ENCODE results near the gene TPST1. TPM values are rescaled to one million over a fixed set of nuclear protein-coding genes. Genes with fewer than 3 reads are reported as not detected.

Gene TPST1
- total RNA-seq, 1 donor from 2014 or later, result 1.8 TPM

DNA sequence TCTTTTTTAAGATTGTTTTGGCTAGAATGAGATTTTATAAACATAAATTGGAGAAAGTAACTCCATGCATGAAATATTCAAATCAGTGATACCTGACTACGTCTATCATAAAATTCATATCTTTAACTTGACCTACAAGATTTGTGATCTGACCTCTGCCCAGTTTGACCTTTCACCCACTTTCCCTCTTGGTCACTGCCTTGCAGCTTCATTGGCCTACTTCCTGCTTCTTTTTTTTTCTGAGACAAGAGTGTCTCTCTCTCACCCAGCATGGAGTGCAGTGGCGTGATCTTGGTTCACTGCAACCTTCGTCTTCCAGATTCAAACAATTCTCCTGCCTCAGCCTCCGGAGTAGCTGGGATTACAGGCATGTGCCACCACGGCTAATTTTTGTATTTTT is 28.5 kb downstream of the TPST1 start:
- no peak overlapping the region for H3K4me3 Mint-ChIP-seq
- no peaks in the 10 kb centered on the region for H3K27me3 Mint-ChIP-seq (ENCODE audit: insufficient read depth)
- no peak overlapping the region for H3K27ac Mint-ChIP-seq
- H3K36me3 Mint-ChIP-seq (ENCODE audit: low read depth), result no peaks in the 10 kb centered on the region
- intact Hi-C loops (cut with micrococcal nuclease), result no loop called here
- DNase-seq (ENCODE audit: low spot score), result no peak
- H3K9me3 Mint-ChIP-seq, result no peaks in the 10 kb centered on the region
- H3K4me1 Mint-ChIP-seq (ENCODE audit: low read depth), result no peaks in the 10 kb centered on the region

DNA sequence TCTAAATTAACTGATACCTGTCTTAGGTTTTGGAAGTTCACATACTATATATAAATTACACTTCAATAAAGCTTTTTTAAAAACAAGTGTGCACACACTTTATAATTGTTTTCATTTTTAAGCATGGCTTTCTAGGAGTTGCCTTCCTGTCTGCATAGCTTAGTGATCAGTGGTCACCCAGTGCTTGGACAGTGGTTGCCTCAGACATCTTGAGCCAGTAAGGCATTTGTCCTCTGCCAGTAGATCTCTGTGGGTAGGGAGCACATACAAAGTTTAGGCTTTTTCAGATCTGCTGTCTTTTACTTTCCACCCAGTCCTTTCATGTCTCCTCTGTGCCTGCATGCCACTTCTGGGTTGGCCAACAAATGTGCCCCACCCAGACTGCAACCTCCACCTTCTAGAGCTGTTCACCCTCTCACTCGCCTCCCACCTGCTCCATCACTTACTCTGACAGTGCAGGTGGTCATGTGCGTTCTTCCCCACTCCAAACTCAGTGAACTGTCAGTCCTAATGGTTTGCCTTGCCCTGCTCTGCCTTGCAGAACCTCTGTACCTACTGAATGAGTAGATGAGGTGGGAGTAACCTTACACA is 31.7 kb downstream of the TPST1 start:
- no peak for DNase-seq (ENCODE audit: low spot score)
- Mint-ChIP-seq H3K27ac (no peak overlapping the region), H3K36me3 (ENCODE audit: low read depth) (no peaks in the 10 kb centered on the region), H3K27me3 (ENCODE audit: insufficient read depth) (peaks cover 2% of the 10 kb centered on the region), H3K9me3 (no peaks in the 10 kb centered on the region), H3K4me1 (ENCODE audit: low read depth) (no peaks in the 10 kb centered on the region), H3K4me3 (no peak overlapping the region)
- intact Hi-C loops (cut with micrococcal nuclease), result no loop called here

DNA sequence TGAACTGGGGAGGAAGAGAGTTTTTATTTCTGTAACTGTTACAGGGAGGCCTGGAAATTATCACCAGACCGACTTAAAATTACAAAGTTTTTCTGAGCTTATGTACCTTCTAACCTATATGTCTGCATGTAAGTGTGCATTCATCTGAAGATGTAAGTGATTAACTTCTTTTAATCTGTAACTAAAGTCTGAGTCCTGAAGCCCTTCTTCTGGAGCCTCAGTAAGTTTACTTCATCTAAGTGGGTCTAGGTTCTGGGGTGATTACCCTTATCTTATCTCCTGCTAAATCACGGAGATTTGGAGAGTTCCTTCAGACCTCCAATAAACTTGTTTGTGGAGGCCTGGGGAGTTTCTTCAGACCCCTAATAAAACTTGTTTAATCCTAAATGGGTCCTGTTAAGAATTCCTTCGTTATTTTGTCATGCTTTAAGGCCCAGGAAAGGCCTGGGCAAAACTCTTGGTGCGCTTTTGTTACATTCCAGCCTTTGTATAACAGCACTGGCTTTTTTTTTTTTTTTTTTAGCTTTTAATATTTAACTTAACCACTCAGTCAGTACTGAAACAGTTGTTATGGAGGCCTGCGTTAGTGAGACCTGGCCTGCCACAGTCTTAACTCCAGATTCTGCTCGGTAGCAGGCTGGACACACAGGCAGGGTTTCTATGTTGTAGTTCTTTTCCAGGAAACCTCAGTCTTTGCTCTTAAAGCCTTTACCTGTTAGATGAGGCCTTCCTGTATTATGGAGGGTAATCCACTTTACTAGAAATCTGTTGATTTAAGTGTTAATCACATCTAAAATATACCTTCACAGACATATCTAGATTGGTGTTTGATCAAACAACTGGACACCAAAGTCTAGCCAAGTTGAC is 33.0 kb downstream of the TPST1 start:
- Mint-ChIP-seq H3K4me3 (no peak overlapping the region), H3K27me3 (ENCODE audit: insufficient read depth) (peaks cover 2% of the 10 kb centered on the region), H3K4me1 (ENCODE audit: low read depth) (no peaks in the 10 kb centered on the region), H3K27ac (no peak overlapping the region), H3K9me3 (no peaks in the 10 kb centered on the region), H3K36me3 (ENCODE audit: low read depth) (no peaks in the 10 kb centered on the region)
- DNase-seq (ENCODE audit: low spot score), result no peak
- intact Hi-C loops (cut with micrococcal nuclease), result no loop called here

DNA sequence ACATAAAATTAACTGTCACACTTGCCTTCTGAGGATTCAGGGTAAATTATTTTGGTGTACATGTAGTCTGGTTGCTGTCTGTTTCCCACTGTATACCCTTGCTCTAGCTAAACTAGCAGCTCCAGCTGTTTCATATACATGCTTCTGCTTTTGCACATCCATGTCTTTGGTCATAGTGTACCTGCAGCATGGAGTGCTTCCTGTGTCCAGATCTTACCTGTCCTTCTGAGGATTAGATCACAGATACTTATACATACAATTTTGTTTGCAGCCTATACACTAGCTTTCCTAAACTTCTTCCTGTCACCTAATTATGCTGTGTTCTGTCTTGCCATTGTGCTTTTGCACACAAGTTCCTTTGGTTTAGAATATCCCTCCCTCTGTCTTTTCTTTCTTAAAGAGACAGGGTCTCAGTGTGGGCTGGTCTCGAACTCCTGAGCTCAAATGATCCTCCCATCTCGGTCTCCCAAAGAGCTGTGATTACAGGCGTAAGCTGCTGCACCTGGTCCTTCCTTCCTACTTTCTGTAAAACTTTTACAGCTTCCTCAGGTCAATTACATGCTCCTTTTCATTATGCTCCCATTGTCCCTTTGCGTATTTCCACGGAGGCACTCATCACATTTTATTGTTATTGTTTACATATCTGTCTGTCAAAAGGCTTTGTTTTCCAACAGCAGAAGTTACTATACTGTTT is 33.8 kb downstream of the TPST1 start:
- Mint-ChIP-seq H3K4me3 (no peak overlapping the region), H3K36me3 (ENCODE audit: low read depth) (no peaks in the 10 kb centered on the region), H3K27ac (no peak overlapping the region), H3K9me3 (no peaks in the 10 kb centered on the region), H3K4me1 (ENCODE audit: low read depth) (no peaks in the 10 kb centered on the region), H3K27me3 (ENCODE audit: insufficient read depth) (peaks cover 2% of the 10 kb centered on the region)
- intact Hi-C loops (cut with micrococcal nuclease), result no loop called here
- no peak for DNase-seq (ENCODE audit: low spot score)

DNA sequence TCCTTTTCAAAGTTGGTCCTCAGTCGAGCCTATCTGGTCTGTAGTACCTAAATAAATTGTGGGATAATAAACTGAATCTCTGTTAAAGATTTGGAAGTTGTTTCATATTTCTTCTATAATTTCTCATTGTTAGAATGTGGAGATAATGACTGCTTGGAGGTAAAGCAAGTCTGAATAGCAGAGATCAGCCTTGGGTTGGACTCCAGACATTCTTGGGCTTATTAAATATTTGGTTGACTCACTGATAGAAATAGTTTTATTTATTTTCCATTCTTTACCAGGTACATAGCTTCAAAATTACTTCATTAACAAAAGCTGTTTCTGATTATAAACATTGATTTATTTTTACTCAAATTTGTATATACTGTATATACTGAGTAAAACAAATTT is 34.3 kb downstream of the TPST1 start:
- Mint-ChIP-seq H3K36me3 (ENCODE audit: low read depth) (no peaks in the 10 kb centered on the region), H3K27me3 (ENCODE audit: insufficient read depth) (peaks cover 2% of the 10 kb centered on the region), H3K4me3 (no peak overlapping the region), H3K27ac (no peak overlapping the region), H3K4me1 (ENCODE audit: low read depth) (no peaks in the 10 kb centered on the region), H3K9me3 (no peaks in the 10 kb centered on the region)
- intact Hi-C loops (cut with micrococcal nuclease), result no loop called here
- DNase-seq (ENCODE audit: low spot score), result no peak

DNA sequence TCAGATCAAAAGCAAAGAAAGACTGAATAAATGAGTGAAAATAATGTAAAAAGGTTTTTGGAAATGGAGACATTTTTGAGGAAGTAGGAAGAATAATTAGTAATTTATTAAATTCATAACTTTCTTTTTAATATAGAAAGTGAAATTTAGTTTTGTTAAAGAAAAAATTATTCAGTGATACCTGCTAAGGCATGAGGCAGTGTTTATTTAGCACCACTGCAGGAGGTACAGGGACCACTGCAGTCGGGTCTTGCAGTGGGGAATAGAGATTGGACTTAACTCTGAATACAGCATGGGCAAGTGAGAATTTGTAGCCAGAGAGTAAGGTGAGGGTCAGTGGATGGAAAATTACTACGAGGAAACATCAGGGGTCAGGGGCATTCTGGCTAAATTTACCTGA is 39.9 kb downstream of the TPST1 start:
- Mint-ChIP-seq H3K4me3 (no peak overlapping the region), H3K27ac (no peak overlapping the region), H3K4me1 (ENCODE audit: low read depth) (no peaks in the 10 kb centered on the region), H3K36me3 (ENCODE audit: low read depth) (no peaks in the 10 kb centered on the region), H3K27me3 (ENCODE audit: insufficient read depth) (no peaks in the 10 kb centered on the region), H3K9me3 (no peaks in the 10 kb centered on the region)
- intact Hi-C loops (cut with micrococcal nuclease), result no loop called here
- no peak for DNase-seq (ENCODE audit: low spot score)

DNA sequence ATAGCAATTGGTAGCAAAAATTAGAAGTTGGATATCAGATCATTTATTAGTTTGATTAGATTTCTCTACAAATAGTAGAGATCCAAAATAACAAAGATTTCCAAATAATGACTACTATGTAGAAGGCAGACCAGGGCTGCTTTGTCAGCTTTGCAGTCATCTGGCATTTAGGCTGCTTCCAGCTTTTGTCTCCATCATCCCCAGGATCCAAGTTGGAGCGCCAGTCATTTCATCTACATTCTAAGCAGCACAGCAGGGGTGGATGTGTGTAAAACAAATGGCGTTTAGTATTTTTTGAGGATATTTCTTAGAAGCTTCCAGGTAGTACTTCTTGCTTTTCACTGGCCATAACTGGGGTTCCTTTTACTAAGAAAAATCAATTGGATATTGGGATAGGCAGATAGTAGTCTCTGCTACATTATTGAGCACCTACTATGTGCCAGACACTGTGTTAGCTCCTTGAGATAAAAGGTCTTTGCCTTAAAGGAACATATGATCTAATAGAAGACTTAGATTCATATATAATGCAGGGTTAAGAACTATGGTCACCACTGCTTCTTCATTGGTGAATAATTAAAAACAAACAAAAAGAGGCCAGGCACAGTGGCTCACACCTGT is 41.5 kb downstream of the TPST1 start:
- Mint-ChIP-seq H3K36me3 (ENCODE audit: low read depth) (no peaks in the 10 kb centered on the region), H3K27me3 (ENCODE audit: insufficient read depth) (no peaks in the 10 kb centered on the region), H3K9me3 (no peaks in the 10 kb centered on the region), H3K4me1 (ENCODE audit: low read depth) (no peaks in the 10 kb centered on the region), H3K4me3 (no peak overlapping the region), H3K27ac (no peak overlapping the region)
- no peak for DNase-seq (ENCODE audit: low spot score)
- intact Hi-C loops (cut with micrococcal nuclease), result no loop called here

DNA sequence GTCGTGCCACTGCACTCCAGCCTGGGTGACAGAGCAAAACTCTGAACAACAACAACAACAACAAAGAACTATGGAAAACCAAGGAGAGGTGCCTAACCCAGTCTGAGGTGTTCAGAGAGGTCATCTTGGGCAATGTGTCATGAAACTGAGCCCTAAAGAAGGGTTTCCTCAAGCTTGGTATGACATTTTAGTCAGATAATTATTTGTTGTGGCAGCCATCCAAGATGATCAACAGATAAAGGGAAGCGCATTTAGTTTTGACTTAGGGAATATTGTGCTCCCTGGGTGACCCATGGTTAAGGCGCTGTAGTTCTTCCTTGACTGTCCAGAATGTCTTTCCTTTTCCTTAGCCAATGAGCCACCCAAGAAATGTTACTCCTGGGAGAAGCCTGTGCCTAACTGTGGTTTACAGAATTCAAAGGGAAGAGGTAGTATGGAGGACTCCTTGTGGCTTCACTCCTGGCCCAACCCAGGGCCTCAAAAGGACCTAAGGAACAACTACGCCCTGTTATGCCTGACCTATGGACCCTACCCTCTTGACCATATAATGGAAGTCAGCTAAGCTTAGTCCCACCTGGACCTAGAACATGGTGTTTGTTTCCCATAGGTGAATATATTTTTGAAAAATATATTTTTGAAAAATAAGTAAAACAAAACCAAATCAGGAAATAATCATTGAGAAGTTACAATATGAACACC is 42.4 kb downstream of the TPST1 start:
- no peaks in the 10 kb centered on the region for H3K36me3 Mint-ChIP-seq (ENCODE audit: low read depth)
- no peak overlapping the region for H3K27ac Mint-ChIP-seq
- no peaks in the 10 kb centered on the region for H3K4me1 Mint-ChIP-seq (ENCODE audit: low read depth)
- no peaks in the 10 kb centered on the region for H3K9me3 Mint-ChIP-seq
- no peak for DNase-seq (ENCODE audit: low spot score)
- no peaks in the 10 kb centered on the region for H3K27me3 Mint-ChIP-seq (ENCODE audit: insufficient read depth)
- intact Hi-C loops (cut with micrococcal nuclease), result no loop called here
- no peak overlapping the region for H3K4me3 Mint-ChIP-seq

DNA sequence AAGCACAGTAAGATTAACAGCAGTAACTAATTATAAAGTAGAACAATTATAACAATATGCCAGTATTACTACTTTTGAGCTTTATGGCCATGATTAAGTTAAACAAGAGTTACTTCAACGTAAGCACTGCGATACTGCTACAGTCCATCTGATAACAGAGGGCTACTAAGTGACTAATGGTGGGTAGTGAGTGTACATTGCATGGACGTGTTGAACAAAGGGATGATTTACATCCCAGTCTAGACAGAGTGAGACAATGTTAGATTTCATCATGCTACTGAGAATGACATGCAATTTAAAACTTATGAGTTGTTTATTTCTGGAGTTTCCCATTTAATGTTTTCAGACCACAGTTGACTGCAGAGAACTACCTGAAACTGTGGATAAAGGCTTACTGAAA is 45.6 kb downstream of the TPST1 start:
- no peak overlapping the region for H3K27ac Mint-ChIP-seq
- intact Hi-C loops (cut with micrococcal nuclease), result no loop called here
- no peaks in the 10 kb centered on the region for H3K4me1 Mint-ChIP-seq (ENCODE audit: low read depth)

DNA sequence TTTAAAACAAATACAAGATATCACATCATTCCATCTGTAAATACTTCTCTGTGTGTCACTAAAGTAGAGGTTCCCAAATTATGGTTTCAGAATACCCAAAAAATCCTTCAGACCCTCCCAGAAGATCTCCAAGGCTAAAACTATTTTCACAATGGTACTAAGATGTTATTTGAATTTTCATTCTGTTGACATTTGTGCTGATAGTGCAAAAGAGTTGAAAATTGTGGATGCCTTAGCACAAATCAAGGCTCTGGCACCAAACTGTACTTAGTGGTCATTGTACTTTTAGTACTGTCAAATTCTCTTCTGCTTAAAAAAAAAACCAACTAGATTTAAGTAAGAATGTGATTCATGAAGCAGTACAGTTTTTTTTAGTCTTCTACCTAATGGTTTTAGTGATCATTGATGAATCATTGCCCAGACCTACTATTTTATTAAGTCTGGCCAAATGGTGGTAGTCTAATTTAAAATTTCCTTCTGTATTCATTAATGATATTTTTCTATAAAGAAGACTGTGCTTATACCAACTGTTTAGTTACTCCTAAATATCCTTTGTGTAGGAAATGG is 50.5 kb downstream of the TPST1 start:
- Mint-ChIP-seq H3K9me3 (no peaks in the 10 kb centered on the region), H3K4me1 (ENCODE audit: low read depth) (no peaks in the 10 kb centered on the region), H3K27me3 (ENCODE audit: insufficient read depth) (peaks cover 3% of the 10 kb centered on the region), H3K27ac (no peak overlapping the region), H3K36me3 (ENCODE audit: low read depth) (no peaks in the 10 kb centered on the region), H3K4me3 (no peak overlapping the region)
- DNase-seq (ENCODE audit: low spot score), result no peak
- intact Hi-C loops (cut with micrococcal nuclease), result no loop called here

More for the DNA sequence above, 45.6 kb downstream of the TPST1 start:
- no peak for DNase-seq (ENCODE audit: low spot score)
- H3K27me3 Mint-ChIP-seq (ENCODE audit: insufficient read depth), result no peaks in the 10 kb centered on the region
- no peaks in the 10 kb centered on the region for H3K9me3 Mint-ChIP-seq
- H3K4me3 Mint-ChIP-seq, result no peak overlapping the region
- H3K36me3 Mint-ChIP-seq (ENCODE audit: low read depth), result no peaks in the 10 kb centered on the region

DNA sequence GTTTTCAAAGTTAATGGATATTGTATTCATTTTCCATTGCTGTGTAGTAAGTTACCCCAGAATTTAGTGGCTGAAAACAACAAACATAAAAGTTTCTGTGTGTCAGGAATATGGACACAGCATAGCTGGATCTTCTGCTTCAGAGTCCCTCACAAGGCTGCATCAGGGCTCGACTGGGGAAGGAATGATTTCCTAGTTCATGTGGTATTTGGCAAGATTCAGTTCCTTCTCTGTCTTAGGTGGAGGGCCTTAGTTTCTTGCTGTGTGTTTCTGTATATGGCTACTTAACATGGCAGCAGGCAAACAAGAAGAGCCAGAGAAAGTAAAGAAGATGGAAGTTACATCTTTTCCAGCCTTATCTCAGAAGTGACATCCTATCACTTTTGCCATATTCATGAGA is 51.1 kb downstream of the TPST1 start:
- Mint-ChIP-seq H3K4me1 (ENCODE audit: low read depth) (no peaks in the 10 kb centered on the region), H3K4me3 (no peak overlapping the region), H3K36me3 (ENCODE audit: low read depth) (no peaks in the 10 kb centered on the region), H3K9me3 (no peaks in the 10 kb centered on the region), H3K27ac (no peak overlapping the region), H3K27me3 (ENCODE audit: insufficient read depth) (peaks cover 3% of the 10 kb centered on the region)
- intact Hi-C loops (cut with micrococcal nuclease), result no loop called here
- DNase-seq (ENCODE audit: low spot score), result no peak

DNA sequence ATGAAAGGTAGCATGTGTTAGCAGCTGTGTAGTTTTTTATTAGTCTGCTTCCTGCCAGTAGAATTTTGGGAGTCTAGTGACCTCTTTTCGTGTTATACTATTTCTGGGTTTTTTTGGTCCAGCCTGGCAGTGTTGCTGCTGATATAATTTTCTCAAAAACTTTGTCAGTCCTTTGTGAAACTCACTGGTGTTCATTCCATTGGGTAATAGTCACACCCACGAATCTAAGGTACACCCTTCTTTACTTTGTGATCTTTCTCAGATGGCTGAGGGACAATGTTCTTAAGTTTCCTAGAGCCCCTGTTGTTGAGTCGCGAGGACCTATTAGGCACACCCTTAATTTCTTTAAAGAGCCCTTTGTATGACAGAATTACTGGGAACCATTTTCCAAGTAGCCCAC is 52.3 kb downstream of the TPST1 start:
- DNase-seq (ENCODE audit: low spot score), result no peak
- Mint-ChIP-seq H3K9me3 (no peaks in the 10 kb centered on the region), H3K4me1 (ENCODE audit: low read depth) (no peaks in the 10 kb centered on the region), H3K27ac (no peak overlapping the region), H3K36me3 (ENCODE audit: low read depth) (no peaks in the 10 kb centered on the region), H3K27me3 (ENCODE audit: insufficient read depth) (peaks cover 3% of the 10 kb centered on the region), H3K4me3 (no peak overlapping the region)
- intact Hi-C loops (cut with micrococcal nuclease), result no loop called here
